Vagina (tissue), 2 donors: Measurements from ENCODE around the gene C20orf144. TPM values are rescaled to one million over a fixed set of nuclear protein-coding genes. Genes with fewer than 3 reads are reported as not detected.
A peak's percentile ranks its signal among the peaks of the same experiment; 100 is the strongest.

Source experiments
- DNase-seq, 2 donors: peaks; one replicate each; pipeline ENCODE4 v3.0.0-alpha.2; 2017; ENCODE audit errors: extremely low spot score in 2 of 2
- H3K27ac ChIP-seq: fragments of 200-600 bp; sonication (generic); one replicate; pipeline ENCODE4 v1.5.1; 2019
- H3K27me3 ChIP-seq: fragments of 200-600 bp; sonication (generic); one replicate; pipeline ENCODE4 v1.5.1; 2019
- H3K36me3 ChIP-seq, 2 donors: fragments of 200-600 bp; sonication (generic); one replicate each; pipeline ENCODE4 v1.5.1; 2017 to 2019
- H3K4me1 ChIP-seq: fragments of 200-600 bp; sonication (generic); one replicate; pipeline ENCODE4 v1.5.1; 2019
- H3K4me3 ChIP-seq, 2 donors: fragments of 200-600 bp; sonication (generic); 1 replicate in 1 of 2; 2 replicates in 1 of 2; pipeline ENCODE4 v1.5.1; 2016 to 2019
- H3K9me3 ChIP-seq: fragments of 200-600 bp; sonication (generic); one replicate; pipeline ENCODE4 v1.5.1; 2019
- POLR2A ChIP-seq, 2 donors: fragments of 450-650 bp; IDR thresholded peaks; one replicate each; pipeline ENCODE4 v1.6.1; 2017; ENCODE audit warnings: antibody characterized with exemption in 2 of 2, mild to moderate bottlenecking in 2 of 2, moderate library complexity in 2 of 2
- POLR2AphosphoS5 ChIP-seq, 2 donors: sonication (generic); formaldehyde crosslinking; IDR thresholded peaks; one replicate each; pipeline ENCODE4 v1.9.0; 2017; ENCODE audit warnings: antibody characterized with exemption in 2 of 2, mild to moderate bottlenecking in 2 of 2, low read depth in 1 of 2; ENCODE audit not compliant: insufficient read depth in 1 of 2
- intact Hi-C: fragments of 100-400 bp; cut with DNase I; formaldehyde crosslinking; loops from one replicate; pipeline ENCODE4 v1.15.1; 2023
- total RNA-seq: library from RNA; depleted of rRNA; stranded (reverse); fragments of >200 nt; gene quantifications from one replicate; pipeline ENCODE4 v1.2.3, GENCODE V29; 2016
- TF ChIP-seq, protein P1 (sequence below), 3 experiments: fragments of 450-650 bp in 2 of 3; fragments of 200-600 bp in 1 of 3; sonication (generic) in 1 of 3; IDR thresholded peaks; one replicate each; pipeline ENCODE4 v1.5.1; 2017 to 2019; ENCODE audit warnings: antibody characterized with exemption in 3 of 3, mild to moderate bottlenecking in 2 of 3, moderate library complexity in 2 of 3

Gene C20orf144
- not detected for total RNA-seq

DNA sequence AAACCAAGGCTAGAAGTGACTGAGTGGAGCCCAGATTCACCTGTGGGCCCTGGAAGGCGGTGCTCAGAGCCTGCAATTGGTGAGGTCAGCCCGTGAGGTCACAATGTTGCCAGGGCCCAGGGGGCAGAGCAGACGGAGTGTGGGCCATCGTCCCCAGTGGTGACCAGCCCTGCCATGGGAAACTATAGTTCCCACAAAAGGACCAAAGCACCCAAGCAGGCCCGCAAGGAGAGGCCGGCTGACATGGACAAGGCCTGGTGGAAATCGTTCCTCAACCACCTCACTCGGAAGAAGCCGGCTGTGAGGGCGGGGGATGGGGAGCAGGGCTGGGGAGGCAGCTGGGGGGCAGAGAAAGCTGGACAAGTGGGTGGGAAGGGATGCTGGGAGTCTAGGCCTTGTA lies at the start of gene C20orf144:
Gene C20orf144 (plus strand): TSS at position 156 of the 400 bp plus-strand sequence. CDS start 19 bp downstream, at position 175.
- no peak for TF ChIP-seq POLR2A (IDR thresholded peaks at IDR 0.05)
- TF ChIP-seq, protein P1, sequence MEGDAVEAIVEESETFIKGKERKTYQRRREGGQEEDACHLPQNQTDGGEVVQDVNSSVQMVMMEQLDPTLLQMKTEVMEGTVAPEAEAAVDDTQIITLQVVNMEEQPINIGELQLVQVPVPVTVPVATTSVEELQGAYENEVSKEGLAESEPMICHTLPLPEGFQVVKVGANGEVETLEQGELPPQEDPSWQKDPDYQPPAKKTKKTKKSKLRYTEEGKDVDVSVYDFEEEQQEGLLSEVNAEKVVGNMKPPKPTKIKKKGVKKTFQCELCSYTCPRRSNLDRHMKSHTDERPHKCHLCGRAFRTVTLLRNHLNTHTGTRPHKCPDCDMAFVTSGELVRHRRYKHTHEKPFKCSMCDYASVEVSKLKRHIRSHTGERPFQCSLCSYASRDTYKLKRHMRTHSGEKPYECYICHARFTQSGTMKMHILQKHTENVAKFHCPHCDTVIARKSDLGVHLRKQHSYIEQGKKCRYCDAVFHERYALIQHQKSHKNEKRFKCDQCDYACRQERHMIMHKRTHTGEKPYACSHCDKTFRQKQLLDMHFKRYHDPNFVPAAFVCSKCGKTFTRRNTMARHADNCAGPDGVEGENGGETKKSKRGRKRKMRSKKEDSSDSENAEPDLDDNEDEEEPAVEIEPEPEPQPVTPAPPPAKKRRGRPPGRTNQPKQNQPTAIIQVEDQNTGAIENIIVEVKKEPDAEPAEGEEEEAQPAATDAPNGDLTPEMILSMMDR (IDR thresholded peaks at IDR 0.05) = no peak
- TF ChIP-seq POLR2AphosphoS5 (IDR thresholded peaks at IDR 0.05; ENCODE audit: insufficient read depth in 1 of 2, low read depth in 1 of 2) = no peak
- H3K27me3 ChIP-seq = no peaks in the 10 kb centered on the region

DNA sequence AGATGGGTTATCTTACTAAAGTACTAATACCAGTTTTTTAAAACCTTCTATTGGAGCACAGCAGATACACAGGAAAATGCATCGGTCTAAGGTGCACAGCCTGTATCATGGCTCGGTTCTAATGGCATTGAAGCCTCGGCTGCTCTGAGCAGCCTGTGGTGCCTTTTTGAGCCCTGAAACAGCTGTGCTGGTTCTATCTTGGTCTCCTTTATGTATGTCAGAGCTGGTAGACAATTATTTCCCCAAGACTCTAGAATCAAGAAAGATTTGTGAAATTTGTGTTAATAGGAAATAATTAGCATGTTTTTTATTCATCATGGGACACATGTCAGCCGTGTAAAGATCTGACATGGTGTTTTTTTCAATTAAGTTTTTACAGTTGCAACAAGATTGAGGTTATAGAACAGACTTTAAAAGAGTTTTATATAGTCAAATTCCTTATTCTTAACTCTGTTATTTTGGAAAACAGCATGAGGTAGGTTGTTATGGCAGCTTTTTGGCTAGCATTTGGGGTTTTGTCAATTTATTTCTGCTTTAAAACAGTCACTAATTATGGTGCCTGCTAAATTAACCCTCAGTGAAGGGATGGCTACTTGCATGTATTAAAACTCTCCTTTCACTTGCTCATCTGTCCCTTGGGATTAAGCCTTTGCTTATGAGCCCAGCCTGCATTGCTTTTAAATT lies 40.3 kb upstream of the C20orf144 start:
- no peak for TF ChIP-seq POLR2A (IDR thresholded peaks at IDR 0.05)
- TF ChIP-seq, protein P1 (IDR thresholded peaks at IDR 0.05) = no peak
- no peak for TF ChIP-seq POLR2AphosphoS5 (IDR thresholded peaks at IDR 0.05; ENCODE audit: insufficient read depth in 1 of 2, low read depth in 1 of 2)
- Histone ChIP-seq H3K36me3 (peaks cover 0 to 19% of the 10 kb centered on the region in 2 donors), H3K4me3 (no peak overlapping the region), H3K27ac (no peak overlapping the region), H3K4me1 (no peaks in the 10 kb centered on the region), H3K27me3 (no peaks in the 10 kb centered on the region), H3K9me3 (no peaks in the 10 kb centered on the region)
- intact Hi-C loops = no loop called here
- no peak for DNase-seq

More for the DNA sequence above, at the start of gene C20orf144:
- H3K4me1 ChIP-seq = peaks cover 35% of the 10 kb centered on the region
- peak within 1 kb of the TSS; percentile 83 for H3K27ac ChIP-seq
- intact Hi-C loops = no loop called here
- H3K4me3 ChIP-seq = peak within 1 kb of the TSS; percentile 59 to 85
- no peaks in the 10 kb centered on the region for H3K9me3 ChIP-seq
- no peak for DNase-seq
- H3K36me3 ChIP-seq = peaks cover 0 to 18% of the 10 kb centered on the region in 2 donors

DNA sequence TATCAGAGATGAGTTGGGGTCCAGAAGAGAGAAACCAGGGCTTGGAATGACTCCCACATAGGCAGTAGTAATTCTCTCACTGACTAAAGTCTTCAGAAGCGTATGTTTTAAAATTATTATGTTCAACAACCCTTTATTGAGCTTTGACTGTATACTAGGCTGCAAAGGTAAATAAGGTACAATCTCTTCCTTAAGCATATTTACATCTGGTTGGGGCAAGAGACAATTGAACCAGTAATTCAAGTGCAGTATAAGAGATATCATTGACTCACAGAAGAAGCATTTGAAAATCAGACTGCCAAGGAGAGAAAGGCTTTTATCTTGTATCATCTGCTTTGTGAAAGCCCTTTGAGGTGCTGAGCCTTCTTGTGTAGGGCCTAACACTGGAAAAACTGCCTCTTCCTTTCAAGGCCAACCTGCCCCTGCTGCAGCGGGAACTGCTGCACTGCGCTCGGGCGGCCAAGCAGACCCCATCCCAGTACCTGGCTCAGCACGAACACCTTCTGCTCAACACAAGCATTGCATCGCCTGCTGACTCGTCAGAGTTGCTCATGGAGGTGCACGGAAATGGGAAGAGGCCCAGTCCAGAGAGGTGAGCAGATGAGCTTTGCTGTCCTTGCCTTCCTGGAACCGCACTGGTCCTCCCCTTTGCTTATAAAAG lies 39.3 kb upstream of the C20orf144 start:
- Histone ChIP-seq H3K4me3 (no peak overlapping the region), H3K9me3 (no peaks in the 10 kb centered on the region), H3K27me3 (no peaks in the 10 kb centered on the region), H3K4me1 (no peaks in the 10 kb centered on the region), H3K27ac (no peak overlapping the region), H3K36me3 (peaks cover 0 to 27% of the 10 kb centered on the region in 2 donors)
- TF ChIP-seq, protein P1 (IDR thresholded peaks at IDR 0.05) = no peak
- TF ChIP-seq POLR2AphosphoS5 (IDR thresholded peaks at IDR 0.05; ENCODE audit: insufficient read depth in 1 of 2, low read depth in 1 of 2) = no peak
- no peak for TF ChIP-seq POLR2A (IDR thresholded peaks at IDR 0.05)
- no peak for DNase-seq
- intact Hi-C loops = no loop called here

DNA sequence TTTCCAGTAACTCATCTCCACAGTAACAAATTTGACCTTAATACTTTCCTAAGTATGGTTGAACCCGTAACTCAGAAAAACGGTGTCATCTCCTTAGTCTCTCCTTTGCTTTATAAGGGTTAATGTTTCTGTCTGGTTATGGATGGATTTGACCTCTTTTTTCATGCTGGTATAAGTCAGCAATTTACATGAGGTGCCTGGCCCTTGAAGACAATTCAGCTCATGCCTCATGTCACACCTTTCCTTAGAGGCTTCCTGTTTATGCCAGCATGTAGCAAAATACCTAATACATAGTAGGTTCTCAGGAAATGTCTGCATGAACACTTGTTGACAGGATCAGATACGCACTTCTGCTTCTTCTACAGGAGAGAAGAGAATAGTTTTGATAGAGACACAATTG lies 37.7 kb upstream of the C20orf144 start:
- Histone ChIP-seq H3K4me3 (no peak overlapping the region), H3K4me1 (no peaks in the 10 kb centered on the region), H3K36me3 (peaks cover 0 to 41% of the 10 kb centered on the region in 2 donors), H3K27me3 (no peaks in the 10 kb centered on the region), H3K9me3 (no peaks in the 10 kb centered on the region), H3K27ac (no peak overlapping the region)
- intact Hi-C loops = no loop called here
- TF ChIP-seq POLR2AphosphoS5 (IDR thresholded peaks at IDR 0.05; ENCODE audit: insufficient read depth in 1 of 2, low read depth in 1 of 2) (no peak), POLR2A (IDR thresholded peaks at IDR 0.05) (no peak)
- TF ChIP-seq, protein P1 (IDR thresholded peaks at IDR 0.05) = no peak
- no peak for DNase-seq

DNA sequence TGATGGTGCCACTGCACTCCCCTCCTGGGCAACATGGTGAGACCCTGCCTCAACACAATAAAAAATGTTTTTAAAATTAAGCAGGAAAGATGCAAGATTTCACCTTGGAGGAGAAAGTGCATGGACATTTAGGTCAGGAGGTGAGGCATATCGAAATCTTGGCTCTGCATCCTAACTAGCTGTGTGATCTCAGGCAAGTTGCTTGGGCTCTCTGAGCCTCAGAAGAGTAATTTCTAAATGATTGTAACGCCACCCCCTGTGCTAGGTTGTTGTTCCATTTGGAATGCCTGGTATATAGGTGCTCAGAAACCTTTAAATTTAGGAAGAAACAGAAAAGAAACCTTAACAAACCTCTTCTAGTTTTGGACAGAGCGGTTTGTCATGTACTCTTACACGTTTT lies 35.9 kb upstream of the C20orf144 start:
- no peak overlapping the region for H3K4me3 ChIP-seq
- no peaks in the 10 kb centered on the region for H3K4me1 ChIP-seq
- H3K36me3 ChIP-seq = peaks cover 0 to 57% of the 10 kb centered on the region in 2 donors
- no peak for DNase-seq
- H3K9me3 ChIP-seq = no peaks in the 10 kb centered on the region
- TF ChIP-seq POLR2AphosphoS5 (IDR thresholded peaks at IDR 0.05; ENCODE audit: insufficient read depth in 1 of 2, low read depth in 1 of 2) = no peak
- TF ChIP-seq, protein P1 (IDR thresholded peaks at IDR 0.05) = no peak
- TF ChIP-seq POLR2A (IDR thresholded peaks at IDR 0.05) = no peak
- intact Hi-C loops = no loop called here
- no peaks in the 10 kb centered on the region for H3K27me3 ChIP-seq
- H3K27ac ChIP-seq = no peak overlapping the region
